ENCODE data around the gene OBP2B. TPM values are rescaled to one million over a fixed set of nuclear protein-coding genes. Genes with fewer than 3 reads are reported as not detected.
"Not testable (repeated sequence)": the region's sequence is repeated elsewhere in the genome, so short reads cannot be mapped to it uniquely, and the experiment has no call there.

Gene OBP2B
- total RNA-seq, 1 donor from 2014 or later = not detected

- Mint-ChIP-seq H3K4me3 (no peak overlapping the region), H3K9me3 (no peaks in the 10 kb centered on the region), H3K27me3 (no peaks in the 10 kb centered on the region), H3K4me1 (ENCODE audit: unreplicated experiment) (peaks cover 11% of the 10 kb centered on the region), H3K27ac (no peak overlapping the region), H3K36me3 (no peaks in the 10 kb centered on the region)
- no peak for TF ChIP-seq CTCF (conservative IDR thresholded peaks at IDR 0.05)
- no peak for DNase-seq (ENCODE audit: extremely low spot score, unreplicated experiment)
Measured at GRCh38 chr9:133255371-133256135, 46.5 kb upstream of the OBP2B start.

GRCh38 chr9:133254471-133254870 is 45.4 kb upstream of the OBP2B start:
- Mint-ChIP-seq H3K27ac (no peak overlapping the region), H3K9me3 (no peaks in the 10 kb centered on the region), H3K36me3 (no peaks in the 10 kb centered on the region), H3K4me1 (ENCODE audit: unreplicated experiment) (peaks cover 21% of the 10 kb centered on the region), H3K27me3 (no peaks in the 10 kb centered on the region), H3K4me3 (no peak overlapping the region)
- DNase-seq (ENCODE audit: extremely low spot score, unreplicated experiment) = peak; percentile 40
- TF ChIP-seq CTCF (conservative IDR thresholded peaks at IDR 0.05) = no peak

GRCh38 chr9:133253268-133253667 is 44.2 kb upstream of the OBP2B start:
- H3K27me3 Mint-ChIP-seq = no peaks in the 10 kb centered on the region
- DNase-seq (ENCODE audit: extremely low spot score, unreplicated experiment) = peak; percentile 2
- peak overlapping the region; percentile 92 for H3K27ac Mint-ChIP-seq
- peak overlapping the region; percentile 71 for H3K4me3 Mint-ChIP-seq
- H3K36me3 Mint-ChIP-seq = no peaks in the 10 kb centered on the region
- H3K4me1 Mint-ChIP-seq (ENCODE audit: unreplicated experiment) = peaks cover 25% of the 10 kb centered on the region
- no peaks in the 10 kb centered on the region for H3K9me3 Mint-ChIP-seq
- no peak for TF ChIP-seq CTCF (conservative IDR thresholded peaks at IDR 0.05)

GRCh38 chr9:133252301-133253020 is 43.4 kb upstream of the OBP2B start:
- Mint-ChIP-seq H3K27me3 (no peaks in the 10 kb centered on the region), H3K4me3 (peak overlapping the region; percentile 71), H3K4me1 (ENCODE audit: unreplicated experiment) (peaks cover 25% of the 10 kb centered on the region), H3K9me3 (no peaks in the 10 kb centered on the region), H3K27ac (peak overlapping the region; percentile 92), H3K36me3 (no peaks in the 10 kb centered on the region)
- DNase-seq (ENCODE audit: extremely low spot score, unreplicated experiment) = peak; percentile 70
- TF ChIP-seq CTCF (conservative IDR thresholded peaks at IDR 0.05) = no peak

GRCh38 chr9:133251773-133252172 is 42.7 kb upstream of the OBP2B start:
- Mint-ChIP-seq H3K36me3 (no peaks in the 10 kb centered on the region), H3K27me3 (no peaks in the 10 kb centered on the region), H3K4me1 (ENCODE audit: unreplicated experiment) (peaks cover 25% of the 10 kb centered on the region), H3K27ac (no peak overlapping the region), H3K9me3 (no peaks in the 10 kb centered on the region), H3K4me3 (no peak overlapping the region)
- TF ChIP-seq CTCF (conservative IDR thresholded peaks at IDR 0.05) = no peak
- DNase-seq (ENCODE audit: extremely low spot score, unreplicated experiment) = no peak

- not testable (repeated sequence) for DNase-seq (ENCODE audit: extremely low spot score, unreplicated experiment); H3K36me3 Mint-ChIP-seq; H3K27me3 Mint-ChIP-seq; H3K9me3 Mint-ChIP-seq
- H3K4me1 Mint-ChIP-seq (ENCODE audit: unreplicated experiment) = peaks cover 25% of the 10 kb centered on the region
- peak overlapping the region; percentile 55 for H3K27ac Mint-ChIP-seq
- H3K4me3 Mint-ChIP-seq = peak overlapping the region; percentile 44
Measured at GRCh38 chr9:133251221-133251620, 42.2 kb upstream of the OBP2B start.
